GM18508 (cell line): ENCODE results near the gene DHRS3.
"Not testable (repeated sequence)": the region's sequence is repeated elsewhere in the genome, so short reads cannot be mapped to it uniquely, and the experiment has no call there.

Experiments used
- ATAC-seq: cut with Tn5 transposase; IDR thresholded peaks from one replicate; pipeline ENCODE4 v1.9.1; 2021; ENCODE audit warnings: moderate number of reproducible peaks; ENCODE audit not compliant: insufficient read depth, unreplicated experiment

The DHRS3 gene

DNA sequence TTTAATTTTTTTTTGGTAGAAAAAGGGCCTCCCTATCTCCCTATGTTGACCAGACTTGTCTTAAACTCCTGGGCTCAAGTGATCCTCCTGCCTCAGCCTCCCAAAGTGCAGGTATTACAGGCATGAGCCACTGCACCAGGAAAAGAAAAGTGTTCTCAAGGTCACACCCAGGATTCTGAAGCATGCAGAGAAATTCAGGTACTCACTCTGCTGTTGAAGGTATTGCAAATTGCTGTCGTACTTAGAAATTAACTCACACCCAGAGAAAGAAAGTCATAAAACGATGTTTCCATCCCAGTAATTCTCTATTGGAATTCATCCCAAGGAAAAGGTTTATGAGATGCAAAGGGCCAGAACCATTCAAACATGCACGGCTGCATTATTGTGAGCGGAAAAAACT, 73.7 kb downstream of the DHRS3 start:
- ATAC-seq, result no peak

DNA sequence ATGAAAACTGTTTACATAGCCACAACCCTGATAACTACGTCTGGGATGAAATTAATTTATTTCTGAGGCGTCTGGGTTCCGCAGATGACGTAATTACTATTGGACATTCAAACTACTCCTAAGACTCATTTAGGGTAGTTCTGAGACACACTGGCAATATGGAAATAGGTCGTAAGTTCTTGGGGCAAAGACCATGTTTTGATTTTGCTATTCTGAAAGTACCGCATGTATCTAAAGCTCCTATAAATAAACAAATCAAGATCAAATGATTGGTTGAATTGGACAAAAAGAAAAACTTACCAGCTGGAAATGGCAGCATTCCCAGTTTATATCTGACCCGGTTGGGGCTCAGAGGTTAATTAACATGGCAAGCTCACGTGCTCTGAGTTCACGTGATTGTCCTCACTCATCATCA, 74.3 kb downstream of the DHRS3 start:
- ATAC-seq, result no peak

DNA sequence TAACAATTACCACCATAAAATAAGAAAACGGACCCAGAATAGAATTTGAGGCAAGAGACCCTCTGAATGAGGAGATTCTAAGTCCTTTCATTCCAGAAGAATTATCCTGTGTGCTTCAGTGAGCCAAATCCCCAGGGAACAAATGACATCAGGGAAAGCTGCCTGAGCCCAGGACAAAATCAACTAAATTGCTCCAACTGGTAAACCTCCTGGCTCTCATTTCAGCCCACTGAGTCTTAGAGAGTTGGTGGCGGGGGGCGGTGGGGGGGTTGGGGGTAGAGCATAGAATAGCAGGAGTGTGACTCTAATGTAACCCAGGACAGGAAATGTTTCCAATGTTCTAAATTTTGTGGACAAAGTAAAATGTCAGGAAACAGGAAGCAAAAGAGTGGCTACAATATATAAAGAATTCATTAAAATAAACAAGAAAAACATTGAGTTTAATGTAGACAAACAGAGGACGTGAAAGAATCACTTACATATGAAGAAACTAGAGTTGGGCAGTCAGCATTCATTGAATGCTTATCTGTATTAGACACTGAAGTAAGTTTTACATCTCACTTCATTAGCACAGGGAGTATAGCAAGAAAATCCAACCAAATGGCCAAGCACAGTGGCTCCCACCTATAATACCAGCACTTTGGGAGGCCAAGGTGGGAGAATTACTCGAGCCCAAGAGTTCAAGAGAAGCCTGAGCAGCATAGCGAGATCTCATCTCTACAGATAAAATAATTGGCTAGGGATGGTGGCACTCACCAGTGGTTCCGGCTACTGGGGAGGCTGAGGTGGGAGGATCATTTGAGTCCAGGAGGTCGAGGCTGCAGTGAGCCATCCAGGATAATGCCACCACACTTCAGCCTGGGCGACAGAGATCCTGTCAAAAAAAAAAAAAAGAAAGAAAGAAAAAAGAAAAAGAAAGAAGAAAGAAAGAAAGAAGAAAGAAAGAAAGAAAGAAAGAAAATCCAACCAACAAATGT, 75.1 kb downstream of the DHRS3 start:
- ATAC-seq, result no peak

DNA sequence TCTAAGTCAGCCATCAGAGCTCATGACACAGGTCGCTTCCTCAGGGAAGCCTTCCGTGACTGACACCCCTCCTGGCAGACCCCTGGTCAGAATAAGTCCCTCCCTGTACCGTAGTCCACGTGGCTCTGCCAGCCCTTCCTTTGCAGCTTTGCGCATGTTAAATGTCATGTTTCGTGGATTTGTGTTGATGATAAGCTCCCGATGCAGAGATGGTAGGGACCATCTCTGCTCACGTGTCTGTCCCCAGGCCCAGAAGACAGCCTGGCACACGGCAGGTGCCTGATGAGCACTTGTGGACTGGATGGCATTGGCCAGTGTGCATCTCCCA, 75.9 kb downstream of the DHRS3 start:
- ATAC-seq, result no peak

DNA sequence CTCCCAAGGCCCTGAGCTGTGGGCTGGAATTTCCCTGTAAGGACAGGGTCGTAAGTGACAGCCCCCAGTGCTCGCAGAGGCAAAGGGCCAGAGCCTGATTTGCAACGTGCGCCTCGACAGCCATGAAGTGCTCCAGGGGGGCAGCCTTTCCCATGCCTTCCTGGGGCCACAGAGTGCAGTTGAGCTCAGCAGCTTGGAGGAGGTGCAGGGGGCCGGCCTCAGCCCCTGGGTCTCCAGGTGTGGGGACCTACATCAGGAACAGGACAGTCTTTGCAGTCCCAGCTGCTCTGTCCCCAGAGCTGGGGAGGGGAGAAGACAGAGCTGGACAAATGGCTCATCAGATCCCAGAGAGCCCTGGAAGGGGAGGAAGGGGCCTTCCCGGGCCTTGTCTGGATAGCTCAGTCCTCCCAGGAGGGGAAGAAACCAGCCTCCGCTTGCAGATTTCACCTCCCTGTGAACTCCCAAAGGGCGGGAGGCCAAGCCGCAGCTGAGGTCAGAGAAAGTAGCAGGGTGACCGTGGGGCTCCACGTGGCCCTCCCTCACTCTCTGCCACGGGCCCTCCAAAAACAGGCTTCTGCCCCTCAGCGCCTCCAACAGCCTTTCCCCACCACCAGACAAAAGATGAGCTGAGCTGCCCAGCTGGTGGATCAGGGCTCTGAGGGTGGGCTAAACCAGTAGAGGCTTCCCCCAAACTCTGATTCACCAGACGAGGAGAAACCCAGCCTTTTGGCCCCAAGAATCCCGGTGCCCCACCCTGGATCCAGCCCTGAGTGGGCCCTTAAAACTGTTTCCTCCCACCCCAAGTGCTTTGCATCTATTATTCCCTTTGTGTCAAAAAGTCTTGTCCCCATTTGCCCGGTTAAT, 76.5 kb downstream of the DHRS3 start:
- no peak for ATAC-seq

GRCh38 chr1:12540580-12541273, 77.3 kb downstream of the DHRS3 start:
- no peak for ATAC-seq

- no peak for ATAC-seq
Measured at GRCh38 chr1:12539705-12540579, 78.1 kb downstream of the DHRS3 start.

GRCh38 chr1:12539320-12539704, 78.7 kb downstream of the DHRS3 start:
- no peak for ATAC-seq

DNA sequence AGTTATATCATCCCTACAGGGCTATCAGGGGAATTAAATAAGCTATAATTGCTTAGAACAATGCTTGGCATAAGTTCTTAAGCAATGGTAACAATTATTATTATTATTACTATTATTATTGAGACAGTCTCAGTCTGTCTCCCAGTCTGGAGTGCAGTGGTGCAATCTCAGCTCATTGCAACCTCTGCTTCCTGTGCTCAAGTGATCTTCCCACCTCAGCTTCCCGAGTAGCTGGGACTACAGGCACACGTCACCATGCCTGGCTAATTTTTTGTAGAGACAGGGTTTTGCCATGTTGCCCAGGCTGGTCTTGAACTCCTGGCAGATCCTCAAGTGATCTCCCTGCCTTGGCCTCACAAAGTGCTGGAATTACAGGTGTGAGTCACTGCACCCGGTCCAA, 79.5 kb downstream of the DHRS3 start:
- ATAC-seq, result not testable (repeated sequence)

- no peak for ATAC-seq
Measured at GRCh38 chr1:12537906-12538461, 80.0 kb downstream of the DHRS3 start.

DNA sequence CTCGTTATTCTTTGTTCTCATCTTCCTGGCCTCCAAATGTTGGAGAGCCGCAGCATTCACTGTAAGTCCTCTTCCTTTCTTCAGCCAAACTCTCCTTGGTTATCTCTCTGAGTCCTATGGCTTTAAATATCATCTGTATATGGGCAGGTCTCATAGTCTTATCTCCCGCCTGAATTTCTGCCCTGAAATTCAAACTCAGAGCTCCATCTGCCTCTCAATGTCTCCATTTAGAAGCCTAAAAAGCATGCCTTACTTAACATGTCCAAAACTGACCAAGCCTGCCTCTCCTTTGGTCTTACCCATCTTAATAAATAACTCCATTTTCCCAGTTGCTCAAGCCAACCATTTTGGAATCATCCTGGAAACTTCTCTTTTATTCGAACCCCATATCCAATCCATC, 80.7 kb downstream of the DHRS3 start:
- no peak for ATAC-seq

GRCh38 chr1:12536023-12536639, 81.9 kb downstream of the DHRS3 start:
- ATAC-seq, result no peak

- ATAC-seq, result no peak
Measured at GRCh38 chr1:12532405-12533315, 85.3 kb downstream of the DHRS3 start.

GRCh38 chr1:12531179-12531499, 86.9 kb downstream of the DHRS3 start:
- no peak for ATAC-seq

GRCh38 chr1:12530462-12531178, 87.4 kb downstream of the DHRS3 start:
- no peak for ATAC-seq

- ATAC-seq, result no peak
Measured at GRCh38 chr1:12529640-12530174, 88.3 kb downstream of the DHRS3 start.
